ENCODE measurements around the gene TBX15. TPM values are rescaled to one million over a fixed set of nuclear protein-coding genes. Genes with fewer than 3 reads are reported as not detected.
"Not testable (repeated sequence)": the region's sequence is repeated elsewhere in the genome, so short reads cannot be mapped to it uniquely, and the experiment has no call there.

TBX15 gene
- total RNA-seq, 1 experiment from 2014 or later = not detected

DNA sequence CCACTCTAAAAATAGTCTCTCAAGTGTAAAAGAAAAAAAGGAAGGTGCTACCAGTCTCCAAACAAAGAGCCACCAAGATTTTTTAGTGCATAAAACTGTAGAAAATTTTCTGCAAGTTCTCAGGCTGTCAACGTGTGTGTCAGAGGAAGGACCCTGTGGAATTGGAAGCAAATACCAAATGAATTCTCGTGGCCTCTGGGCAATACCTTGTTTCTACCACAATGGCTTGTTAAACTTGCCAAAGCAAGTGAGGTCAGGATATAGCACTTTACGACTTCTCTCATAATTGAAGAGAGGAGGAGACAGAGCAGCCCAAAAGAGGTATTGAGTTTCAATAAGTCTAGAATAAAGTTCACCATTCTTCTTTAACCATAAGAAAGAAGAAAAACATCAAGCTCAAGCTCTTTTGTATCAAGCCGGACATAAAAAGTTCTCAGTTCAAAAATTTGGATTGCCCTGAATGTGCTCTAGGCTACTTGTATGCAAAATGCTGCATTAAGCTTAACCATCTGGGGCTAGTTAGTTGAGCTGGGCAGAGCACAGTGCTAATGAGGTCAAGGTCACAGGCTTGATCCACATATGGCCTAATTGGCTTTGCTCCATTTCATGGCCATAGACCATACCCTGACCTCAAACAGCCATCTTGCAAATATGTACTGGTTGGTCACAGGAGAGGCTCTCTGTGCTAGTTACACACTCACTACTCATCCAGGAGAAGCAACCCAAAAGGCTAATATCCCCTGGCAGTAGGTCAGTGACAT lies 60.5 kb downstream of the TBX15 start:
- no peak for DNase-seq (ENCODE audit: low spot score)

DNA sequence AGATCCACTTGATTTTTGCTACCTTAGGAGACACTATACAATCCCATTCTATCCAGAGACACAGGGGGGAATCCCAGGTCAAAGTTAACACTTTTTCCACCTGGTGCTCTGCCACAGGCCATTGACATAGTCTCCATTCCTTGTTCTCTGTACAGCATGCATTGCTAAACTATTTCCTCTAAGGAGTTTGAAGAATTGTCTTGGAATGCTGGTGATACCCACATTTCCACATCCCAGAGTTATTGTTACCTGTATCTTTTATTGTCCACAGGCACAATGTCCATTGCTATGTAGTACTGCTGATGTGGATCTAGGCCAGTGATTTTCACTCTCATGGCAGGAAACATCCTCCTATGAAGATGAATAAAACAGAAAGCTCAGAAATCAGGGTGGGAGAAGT lies 61.9 kb downstream of the TBX15 start:
- no peak for DNase-seq (ENCODE audit: low spot score)

DNA sequence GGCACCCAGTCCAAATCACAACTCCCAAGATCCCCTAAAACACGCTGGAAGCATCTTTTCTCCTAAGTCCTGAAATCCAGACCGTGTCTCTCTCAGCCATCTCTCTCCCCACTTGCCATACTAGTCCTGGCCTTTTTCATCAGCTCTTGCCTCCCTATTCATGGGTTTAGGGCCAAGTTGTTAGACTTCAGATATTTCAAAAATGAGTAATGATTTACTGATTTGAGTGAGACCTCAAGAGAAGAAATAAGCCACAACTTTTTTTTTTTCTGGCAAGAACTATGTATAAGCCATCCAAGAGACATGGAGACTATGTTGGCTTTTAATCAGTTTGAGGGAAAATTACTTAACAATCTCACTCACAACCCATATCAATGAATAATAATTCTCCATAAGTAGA lies 62.5 kb downstream of the TBX15 start:
- no peak for DNase-seq (ENCODE audit: low spot score)

DNA sequence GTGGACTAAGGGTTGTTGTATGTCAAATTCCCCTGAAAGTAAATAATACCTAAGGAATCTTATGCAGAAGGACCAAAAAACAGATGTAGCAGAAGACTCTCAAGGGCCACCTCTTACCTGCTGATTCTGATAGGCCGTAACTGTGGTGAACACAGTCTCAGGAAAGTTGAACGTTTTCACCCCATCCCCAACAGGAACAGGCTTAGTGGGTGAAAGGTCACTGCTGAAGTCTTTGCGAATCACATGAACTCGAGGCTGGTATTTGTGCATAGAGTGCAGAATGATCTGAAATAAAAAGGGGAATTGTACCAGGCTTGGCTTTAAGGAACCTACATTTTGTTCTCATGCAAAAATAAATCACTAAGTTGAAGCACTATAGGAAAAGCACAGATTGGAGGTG lies 64.8 kb downstream of the TBX15 start:
- DNase-seq (ENCODE audit: low spot score) = no peak

DNA sequence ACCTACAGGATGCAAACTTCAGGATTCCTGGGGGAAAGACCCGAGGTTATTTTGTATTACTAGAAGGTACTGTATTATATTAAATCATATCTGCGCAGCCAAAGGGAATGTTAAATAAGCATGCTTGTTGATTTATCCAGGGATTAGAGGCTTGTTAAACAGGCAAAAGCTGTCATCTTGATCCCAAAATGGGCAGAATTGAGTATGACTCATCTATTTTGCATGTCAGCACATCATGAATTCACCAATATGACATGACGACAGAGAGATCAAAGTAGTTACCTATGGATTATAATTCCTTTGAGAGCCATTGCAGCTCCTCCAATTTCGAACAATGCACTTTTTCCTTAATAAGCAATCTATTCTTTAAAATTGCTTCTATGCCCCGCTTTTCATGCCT lies 66.1 kb downstream of the TBX15 start:
- DNase-seq (ENCODE audit: low spot score) = no peak

DNA sequence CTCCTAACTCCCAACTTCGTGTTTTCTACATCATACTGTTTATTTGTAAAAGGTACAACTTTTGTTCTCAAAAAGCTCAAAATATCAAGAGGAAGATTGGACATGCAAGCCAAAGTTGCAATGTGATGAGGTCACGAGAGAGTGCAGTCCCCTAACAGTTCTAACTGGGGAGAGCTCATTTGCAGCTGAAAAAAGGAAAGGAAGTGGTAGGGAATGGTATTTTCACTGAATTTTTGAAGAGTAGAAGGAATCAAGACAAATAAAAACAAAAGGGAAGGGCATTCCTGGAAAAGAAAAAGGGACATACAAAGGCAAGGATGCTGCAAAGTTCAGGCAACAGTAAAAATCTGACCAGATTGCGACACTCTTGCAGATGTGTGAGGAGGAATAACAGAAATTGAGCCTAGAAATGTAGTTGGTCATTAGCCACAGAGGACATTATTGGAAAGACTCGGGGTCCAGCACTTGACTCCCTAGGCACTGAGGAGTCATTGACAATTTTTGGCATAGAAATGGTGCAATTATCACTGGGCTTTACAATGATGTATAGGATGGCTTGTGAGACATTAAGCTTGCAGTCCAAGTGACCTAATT lies 67.9 kb downstream of the TBX15 start:
- no peak for DNase-seq (ENCODE audit: low spot score)

DNA sequence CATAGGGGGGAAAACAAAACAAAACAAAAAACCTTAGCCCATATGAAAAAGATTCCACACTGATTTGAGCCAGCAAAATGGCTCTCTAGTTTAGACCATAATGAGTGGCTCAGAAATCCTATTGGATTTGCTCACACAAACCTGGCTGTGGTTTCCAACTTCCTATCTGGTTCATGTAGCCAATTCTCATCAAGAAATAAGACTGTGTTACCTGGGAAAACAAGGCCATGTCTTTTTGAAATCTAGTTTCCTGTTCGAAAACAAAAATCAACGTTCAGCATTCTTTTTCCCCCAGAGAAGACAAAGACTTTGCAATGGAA lies 69.2 kb downstream of the TBX15 start:
- no peak for DNase-seq (ENCODE audit: low spot score)

DNA sequence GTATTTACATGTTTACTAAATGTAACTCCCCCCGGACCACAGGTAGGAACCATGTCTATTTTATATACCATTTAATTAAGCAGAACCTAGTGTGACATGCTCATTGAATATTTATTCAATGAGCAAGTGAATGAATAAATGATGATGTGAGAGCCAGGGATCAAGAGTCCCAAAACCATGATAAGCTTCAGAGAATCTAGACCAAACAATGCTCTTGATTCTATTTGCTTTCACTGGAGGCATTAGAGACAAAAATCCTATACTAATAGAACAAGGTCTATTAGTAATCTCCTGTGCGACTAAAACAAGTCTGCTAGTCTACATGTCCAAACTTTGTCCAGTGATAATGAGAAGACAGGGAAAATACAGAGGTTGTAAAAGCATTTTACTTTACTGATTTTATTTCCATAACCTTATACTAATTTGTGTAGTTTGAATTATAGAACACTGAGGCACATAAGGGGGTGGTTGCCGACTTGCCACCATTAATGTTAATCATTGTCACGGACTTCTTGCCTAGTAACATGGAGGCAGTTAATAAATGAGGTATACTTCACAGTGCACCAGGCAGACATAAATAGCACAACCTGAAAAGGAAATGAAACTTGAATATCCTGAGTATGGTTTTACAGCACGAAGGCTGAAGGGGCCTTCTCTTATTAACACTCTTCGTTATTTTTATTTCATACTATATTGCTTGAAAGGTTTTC lies 69.8 kb downstream of the TBX15 start:
- no peak for DNase-seq (ENCODE audit: low spot score)

DNA sequence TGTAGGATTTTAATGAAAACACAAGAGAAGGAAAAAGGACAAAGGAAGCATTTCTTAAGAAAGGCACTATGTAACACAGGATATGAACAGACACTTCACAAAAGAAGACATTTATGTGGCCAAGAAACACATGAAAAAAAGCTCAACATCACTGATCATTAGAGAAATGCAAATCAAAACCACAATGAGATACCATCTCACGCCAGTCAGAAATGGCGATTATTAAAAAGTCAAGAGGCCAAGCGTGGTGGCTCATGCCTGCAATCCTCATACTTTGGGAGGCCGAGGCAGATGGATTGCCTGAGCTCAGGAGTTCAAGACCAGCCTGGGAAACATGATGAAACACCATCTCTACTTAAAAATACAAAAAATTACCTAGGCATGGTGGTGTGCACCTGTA lies 71.8 kb downstream of the TBX15 start:
- not testable (repeated sequence) for DNase-seq (ENCODE audit: low spot score)

DNA sequence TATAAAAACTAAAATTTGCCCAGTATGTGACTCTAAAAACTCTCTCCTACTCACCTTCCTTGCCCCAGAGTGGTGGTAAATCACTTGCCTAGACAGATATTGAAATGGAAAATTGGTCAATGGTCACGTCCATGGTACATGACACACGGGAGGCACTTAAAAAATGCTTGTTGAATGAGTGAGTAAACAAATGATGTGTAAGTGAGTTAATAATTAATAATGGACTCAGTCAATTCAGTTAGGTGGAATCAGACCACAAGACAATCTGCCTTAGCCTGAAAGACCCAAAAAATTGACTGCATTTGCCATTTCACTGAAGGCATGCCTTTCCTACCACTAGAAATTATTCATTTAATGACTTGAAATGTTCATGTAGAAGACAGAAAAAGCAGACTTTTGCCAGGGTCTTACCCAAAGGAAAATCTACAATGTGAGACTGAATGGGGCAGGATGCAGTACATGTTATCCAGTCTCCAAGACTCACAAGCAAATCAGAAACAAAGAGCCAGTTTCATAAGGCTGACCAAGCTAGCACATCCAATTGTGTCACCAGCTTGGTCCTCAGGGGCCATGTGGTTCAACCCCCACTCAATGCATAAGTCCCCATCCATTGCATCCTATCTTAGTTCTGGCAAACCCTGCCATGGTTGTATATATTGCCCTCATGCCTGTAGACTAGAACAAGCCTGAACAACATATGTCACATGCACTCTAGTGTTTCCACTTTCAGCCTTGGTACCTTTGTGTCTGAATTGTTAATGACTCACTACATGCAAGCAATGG lies 73.6 kb downstream of the TBX15 start:
- DNase-seq (ENCODE audit: low spot score) = no peak

DNA sequence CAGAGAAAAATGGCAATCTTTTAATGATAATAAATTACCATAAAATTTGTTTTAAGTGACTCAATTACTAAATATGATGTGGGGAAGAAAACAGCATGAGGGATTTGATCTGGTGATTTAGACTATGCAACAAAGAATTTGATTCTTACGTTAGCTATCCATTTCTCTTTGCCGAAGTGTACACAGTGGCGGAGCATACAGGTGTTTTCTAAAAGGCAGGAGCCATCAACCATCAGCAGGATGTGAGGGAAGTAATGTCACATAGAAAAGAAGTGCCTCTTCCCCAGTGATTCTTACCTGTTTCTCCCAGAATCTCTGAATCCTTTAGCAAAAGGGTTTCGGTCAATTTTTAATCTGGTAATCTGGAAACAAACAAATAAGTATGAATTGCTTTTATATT lies 74.3 kb downstream of the TBX15 start:
- no peak for DNase-seq (ENCODE audit: low spot score)

DNA sequence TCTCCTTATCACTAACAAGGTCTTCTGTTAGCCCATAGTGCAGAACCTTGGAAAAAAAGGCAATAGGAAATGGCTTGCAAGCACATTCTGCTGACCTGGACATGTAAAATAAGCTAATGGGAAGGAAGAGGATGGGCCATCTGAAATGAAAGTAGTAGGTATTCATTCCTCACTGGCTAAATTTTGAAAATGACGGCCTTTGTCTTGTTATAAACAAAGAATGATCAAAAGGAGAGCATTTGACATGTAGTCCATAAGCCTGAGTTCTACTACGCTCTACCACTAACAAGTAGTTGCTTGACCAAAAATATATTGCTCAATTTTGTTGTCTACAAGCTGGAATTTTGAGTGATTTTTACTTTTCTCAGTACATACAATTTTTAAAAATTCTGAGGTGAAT lies 75.6 kb downstream of the TBX15 start:
- no peak for DNase-seq (ENCODE audit: low spot score)

DNA sequence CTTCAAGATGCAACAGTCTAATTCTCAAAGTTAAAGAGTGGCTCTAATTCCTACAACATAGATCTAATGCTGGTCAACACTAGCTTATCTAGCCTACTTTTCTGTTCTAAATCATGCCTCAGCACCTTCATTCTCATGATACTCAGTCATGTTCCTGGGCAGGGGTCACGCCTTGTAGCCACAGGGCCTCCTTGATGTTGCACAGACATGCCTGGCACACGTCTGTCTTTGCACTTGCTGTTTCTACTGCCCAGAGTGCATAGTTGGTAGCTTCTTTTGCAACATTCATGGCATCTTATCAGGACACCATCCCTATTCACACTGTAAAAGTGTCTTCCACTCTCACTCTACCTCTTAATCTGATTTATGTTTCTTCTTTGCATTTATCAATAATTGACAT lies 76.6 kb downstream of the TBX15 start:
- DNase-seq (ENCODE audit: low spot score) = no peak

DNA sequence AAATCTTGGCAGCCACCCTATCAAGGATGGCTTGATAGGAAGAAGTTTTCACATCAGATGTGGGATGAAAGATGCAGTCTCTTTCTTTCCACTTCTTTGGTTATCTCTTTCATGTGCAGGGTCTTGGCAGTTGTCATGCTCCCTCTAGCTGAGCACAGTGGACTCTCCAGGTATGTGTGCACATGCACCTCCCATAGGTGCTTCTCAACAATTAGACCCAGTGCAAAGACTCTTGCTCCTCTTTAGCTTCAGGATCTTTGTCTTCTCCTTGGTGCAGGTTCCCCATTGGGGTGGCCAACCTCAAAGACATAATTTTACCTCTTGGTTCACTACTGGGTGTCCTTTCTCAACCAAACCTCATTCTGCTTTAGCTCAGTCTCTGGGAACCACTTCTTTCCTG lies 80.7 kb downstream of the TBX15 start:
- DNase-seq (ENCODE audit: low spot score) = no peak

DNA sequence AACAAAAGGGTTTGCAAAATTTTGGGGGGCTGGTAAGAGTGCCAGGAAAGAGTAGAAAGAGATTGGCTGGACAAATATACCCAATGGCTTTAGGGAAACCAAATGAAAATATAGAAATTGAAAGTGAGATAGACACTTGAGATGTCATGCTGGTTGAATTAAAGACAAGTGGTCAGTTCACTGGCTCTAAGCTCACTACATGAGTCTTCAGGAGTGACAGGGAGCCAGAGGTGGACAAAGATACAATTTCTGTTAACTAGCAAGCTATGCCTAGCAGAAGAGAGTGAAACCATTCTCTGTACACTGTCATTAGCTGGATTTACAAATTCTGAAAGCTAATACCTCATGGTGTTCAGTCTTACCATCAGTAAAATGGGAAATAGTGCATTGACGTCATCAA lies 82.5 kb downstream of the TBX15 start:
- no peak for DNase-seq (ENCODE audit: low spot score)

DNA sequence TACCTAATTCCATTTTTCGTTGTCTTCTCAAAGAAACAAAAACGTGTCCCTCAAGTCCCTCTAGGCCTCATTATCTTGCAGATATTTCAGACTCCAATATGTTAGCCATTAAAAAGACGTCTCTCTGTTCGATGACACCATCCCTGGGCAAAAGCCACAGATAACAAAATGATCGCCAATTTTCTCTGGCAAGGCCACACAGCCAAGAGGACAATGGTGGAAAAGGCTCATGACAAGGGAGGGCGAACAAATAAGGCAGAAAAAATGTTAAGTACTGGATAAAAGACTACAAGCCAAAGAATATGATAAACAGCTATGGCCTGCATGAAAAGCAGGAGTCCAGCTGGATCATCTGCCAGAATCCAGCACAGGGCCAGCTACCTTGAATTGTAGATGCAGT lies 82.9 kb downstream of the TBX15 start:
- no peak for DNase-seq (ENCODE audit: low spot score)

DNA sequence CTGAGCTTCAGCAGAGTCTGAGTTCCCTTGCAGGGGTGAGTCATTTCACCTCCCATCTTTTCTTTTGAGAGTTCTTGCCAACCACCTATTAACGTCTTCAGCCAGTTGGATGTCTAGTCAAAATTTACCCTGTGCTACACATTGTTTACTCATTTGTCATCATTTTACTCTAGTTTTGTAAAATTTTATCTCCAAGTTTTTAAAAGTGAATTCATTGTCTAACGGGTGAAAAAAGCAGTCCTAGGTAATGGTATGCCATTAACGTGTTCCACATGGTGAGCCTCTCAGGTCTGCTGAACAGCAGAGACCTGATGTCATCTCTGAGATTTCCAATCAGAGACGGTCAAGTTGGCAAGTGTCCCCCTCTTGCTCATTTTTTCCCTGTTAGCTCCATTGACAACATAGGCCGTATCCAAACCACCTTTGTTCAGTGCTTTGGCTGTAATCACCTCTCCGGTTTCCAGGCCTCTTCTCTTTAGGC lies 85.4 kb downstream of the TBX15 start:
- DNase-seq (ENCODE audit: low spot score) = no peak

DNA sequence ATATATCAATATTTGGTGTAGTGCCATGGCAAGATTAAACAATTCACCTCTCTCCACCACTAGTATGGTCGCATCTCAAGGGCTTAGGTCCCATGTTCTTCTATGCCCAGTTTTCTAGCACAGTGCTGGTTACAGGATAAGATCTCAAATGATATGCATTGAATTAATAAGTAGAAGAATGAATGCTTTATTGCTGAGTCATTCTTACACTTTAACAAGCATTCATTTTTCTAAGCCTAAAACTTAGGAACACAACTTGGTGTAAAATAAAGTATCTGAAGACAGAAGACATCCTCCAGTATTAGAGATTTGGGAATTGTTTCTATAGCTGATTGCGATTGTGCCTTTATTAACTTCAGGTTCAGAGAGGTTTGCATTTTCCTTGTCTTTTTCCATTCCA lies 85.8 kb downstream of the TBX15 start:
- DNase-seq (ENCODE audit: low spot score) = no peak

DNA sequence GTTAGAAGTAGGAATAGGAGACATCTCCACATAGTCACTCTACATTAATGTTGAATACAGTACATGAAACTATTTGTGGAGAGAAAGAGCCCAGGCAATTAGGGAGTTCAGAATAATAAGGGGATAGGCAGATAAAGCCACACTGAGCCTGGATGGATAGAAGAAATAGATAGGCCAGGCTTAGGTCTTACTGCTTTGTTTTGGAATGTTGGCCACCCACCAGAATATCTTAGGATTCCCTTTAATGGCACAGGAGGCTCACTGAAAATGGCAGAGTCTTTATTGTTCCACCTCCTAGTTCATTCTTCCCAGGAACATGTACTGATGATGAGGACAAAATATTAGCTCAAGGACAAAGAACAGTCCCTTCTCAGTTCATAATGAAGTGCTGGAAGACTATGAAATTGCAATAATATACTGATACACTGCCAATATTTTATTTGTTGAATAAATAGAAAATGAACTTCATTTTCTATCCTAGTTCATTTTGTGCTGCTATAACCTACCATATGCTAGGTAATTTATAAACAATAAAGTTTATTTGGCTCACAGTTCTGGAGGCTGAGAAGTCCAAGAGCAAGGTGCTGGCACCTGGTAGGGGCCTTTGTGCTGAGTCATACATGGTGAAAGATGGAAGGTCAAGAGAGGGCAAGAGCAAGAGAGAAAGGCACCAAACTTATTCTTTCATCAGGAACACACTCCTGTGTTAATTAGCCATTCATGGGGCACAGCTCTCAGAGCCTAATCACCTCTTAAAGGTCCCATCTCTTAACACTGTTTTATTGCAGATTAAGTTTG lies 87.3 kb downstream of the TBX15 start:
- no peak for DNase-seq (ENCODE audit: low spot score)

DNA sequence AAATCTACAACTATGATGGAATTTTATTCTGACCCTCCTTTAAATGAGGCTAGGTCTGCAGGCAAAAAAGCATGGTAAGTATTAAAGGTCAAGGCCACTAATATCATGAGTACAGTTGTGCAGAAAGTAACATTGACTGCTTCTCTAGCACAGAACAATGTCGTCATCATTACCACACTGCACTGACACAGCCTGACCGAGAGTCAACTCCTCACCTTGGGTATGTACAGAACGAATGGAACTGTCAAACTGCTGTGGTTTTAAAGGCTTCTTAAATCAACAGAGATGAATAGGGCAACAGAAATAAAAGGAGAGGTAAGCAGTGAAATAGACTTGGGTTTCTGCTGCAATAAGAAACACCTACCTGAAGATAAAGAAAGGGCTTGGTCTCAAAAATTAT lies 88.8 kb downstream of the TBX15 start:
- no peak for DNase-seq (ENCODE audit: low spot score)

DNA sequence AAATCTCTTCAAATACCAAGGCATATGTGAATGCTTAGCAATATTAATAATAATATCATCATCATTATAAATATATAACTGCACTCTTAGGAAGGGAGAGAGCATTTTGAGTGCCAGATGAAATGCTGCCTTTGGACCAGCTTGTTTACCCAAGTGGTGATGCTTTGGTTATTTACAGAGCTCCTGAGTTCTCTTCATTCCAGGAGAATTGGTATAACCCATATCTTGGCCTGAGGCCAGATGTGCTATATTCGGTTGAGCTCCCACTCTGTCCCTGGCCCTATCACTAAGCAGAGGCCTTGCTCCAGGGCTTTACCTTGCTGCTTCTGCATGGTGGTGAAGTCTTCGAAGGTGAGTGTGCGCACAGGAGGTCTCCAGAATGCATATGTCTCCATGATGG lies 89.4 kb downstream of the TBX15 start:
- DNase-seq (ENCODE audit: low spot score) = no peak

DNA sequence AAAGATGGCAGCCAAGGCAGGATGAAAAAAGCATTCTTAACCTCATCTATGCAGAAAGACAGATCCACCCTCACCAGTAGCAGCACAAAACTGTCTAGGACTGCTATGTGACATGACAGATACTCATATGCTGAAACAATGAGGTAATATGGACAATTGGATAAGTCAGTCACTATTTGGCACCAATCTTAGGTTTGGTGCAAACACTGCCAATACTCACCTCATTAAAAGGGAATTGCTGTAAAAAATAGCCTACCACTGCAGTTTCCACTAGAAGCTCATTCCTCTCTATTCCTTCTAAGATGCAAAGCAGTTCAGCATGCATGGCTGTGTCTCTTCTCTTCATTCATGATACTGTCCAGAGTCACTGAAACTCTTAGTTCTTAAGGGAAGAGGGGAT lies 91.7 kb downstream of the TBX15 start:
- no peak for DNase-seq (ENCODE audit: low spot score)
